ENCODE results near the gene TCP11L2. TPM values are rescaled to one million over a fixed set of nuclear protein-coding genes. Genes with fewer than 3 reads are reported as not detected.

Gene TCP11L2
- total and polyA plus RNA-seq, 4 donors: 2.5 to 98.1 (median 5.9) TPM

- Histone ChIP-seq H3K27me3 (ENCODE audit: control insufficient read depth in 4 of 4, insufficient read depth in 4 of 4, low read length in 3 of 4) (no peaks in the 10 kb centered on the region), H3K9me3 (ENCODE audit: control insufficient read depth in 4 of 4, low read length in 3 of 4) (no peaks in the 10 kb centered on the region), H3K4me1 (ENCODE audit: control insufficient read depth in 4 of 4, insufficient read depth in 4 of 4, low read length in 3 of 4) (peaks cover 7 to 30% (median 17%) of the 10 kb centered on the region in 4 donors), H3K4me3 (ENCODE audit: low read depth in 1 of 3, low read length in 3 of 3) (no peak overlapping the region), H3K9ac (ENCODE audit: low read depth in 1 of 2, low read length in 2 of 2) (no peak overlapping the region), H3K36me3 (ENCODE audit: control insufficient read depth in 4 of 4, insufficient read depth in 3 of 4, low read depth in 1 of 4, low read length in 3 of 4) (no peaks in the 10 kb centered on the region), H3K27ac (ENCODE audit: low read depth in 1 of 2, low read length in 2 of 2) (no peak overlapping the region)
- WGBS: 82% methylated on average over 5 of the region's 5 CpGs
- TF ChIP-seq REST (IDR thresholded peaks at IDR 0.05) (no peak), SP1 (IDR thresholded peaks at IDR 0.05) (peak; percentile 65), HNF4A (conservative IDR thresholded peaks at IDR 0.05) (peak; percentile 81 to 85), RXRA (IDR thresholded peaks at IDR 0.05) (peak; percentile 24 to 28), TAF1 (conservative IDR thresholded peaks at IDR 0.05) (no peak), HNF4G (IDR thresholded peaks at IDR 0.05) (peak; percentile 65)
- no peak for DNase-seq (ENCODE audit: low spot score)
Measured at GRCh38 chr12:106271575-106272505, 30.7 kb upstream of the TCP11L2 start.

DNA sequence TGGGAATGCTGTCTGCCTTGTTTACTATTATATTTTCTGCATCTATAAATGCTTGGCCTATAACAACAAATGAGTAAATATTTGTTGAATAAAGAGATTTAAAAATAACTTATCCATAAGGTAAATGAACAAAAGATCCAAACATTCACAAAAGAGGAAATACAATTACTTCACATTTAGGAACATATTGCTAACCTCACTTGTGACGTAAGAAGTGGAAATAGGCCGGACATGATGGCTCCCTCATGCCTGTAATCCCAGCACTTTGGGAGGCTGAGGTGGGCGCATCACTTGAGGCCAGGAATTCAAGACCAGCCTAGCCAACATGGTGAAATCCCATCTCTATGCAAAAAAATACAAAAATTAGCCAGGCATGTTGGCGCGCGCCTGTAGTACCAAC lies 29.0 kb upstream of the TCP11L2 start:
- no peak overlapping the region for H3K9ac ChIP-seq (ENCODE audit: low read depth in 1 of 2, low read length in 2 of 2)
- TF ChIP-seq CTCF (IDR thresholded peaks at IDR 0.05; ENCODE audit: low read depth, low read length, missing input control) (no peak), GABPA (IDR thresholded peaks at IDR 0.05 in 1 of 2, conservative IDR thresholded peaks at IDR 0.05 in 1 of 2) (no peak), HNF4A (conservative IDR thresholded peaks at IDR 0.05) (no peak), EGR1 (IDR thresholded peaks at IDR 0.05; ENCODE audit: low read depth in 2 of 2) (no peak), RAD21 (IDR thresholded peaks at IDR 0.05) (no peak), ZBTB33 (IDR thresholded peaks at IDR 0.05) (no peak), TAF1 (conservative IDR thresholded peaks at IDR 0.05) (no peak), RXRA (IDR thresholded peaks at IDR 0.05) (no peak), HNF4G (IDR thresholded peaks at IDR 0.05) (no peak), REST (IDR thresholded peaks at IDR 0.05) (no peak), SP1 (IDR thresholded peaks at IDR 0.05) (no peak), MAX (IDR thresholded peaks at IDR 0.05) (no peak), FOXA1 (IDR thresholded peaks at IDR 0.05) (no peak)
- no peaks in the 10 kb centered on the region for H3K36me3 ChIP-seq (ENCODE audit: control insufficient read depth in 4 of 4, insufficient read depth in 3 of 4, low read depth in 1 of 4, low read length in 3 of 4)
- no peak overlapping the region for H3K4me3 ChIP-seq (ENCODE audit: low read depth in 1 of 3, low read length in 3 of 3)
- no peaks in the 10 kb centered on the region for H3K9me3 ChIP-seq (ENCODE audit: control insufficient read depth in 4 of 4, low read length in 3 of 4)
- 88% methylated on average over 6 of the region's 6 CpGs for WGBS
- H3K4me1 ChIP-seq (ENCODE audit: control insufficient read depth in 4 of 4, insufficient read depth in 4 of 4, low read length in 3 of 4): peaks cover 7 to 30% (median 17%) of the 10 kb centered on the region in 4 donors
- no peak for DNase-seq (ENCODE audit: low spot score)
- H3K27ac ChIP-seq (ENCODE audit: low read depth in 1 of 2, low read length in 2 of 2): no peak overlapping the region
- H3K27me3 ChIP-seq (ENCODE audit: control insufficient read depth in 4 of 4, insufficient read depth in 4 of 4, low read length in 3 of 4): no peaks in the 10 kb centered on the region

Data from liver (tissue), 9 donors.